ENCODE data around the gene KRT78. TPM values are rescaled to one million over a fixed set of nuclear protein-coding genes. Genes with fewer than 3 reads are reported as not detected.

The KRT78 gene
- total RNA-seq, 1 experiment from 2014 or later = not detected

DNA sequence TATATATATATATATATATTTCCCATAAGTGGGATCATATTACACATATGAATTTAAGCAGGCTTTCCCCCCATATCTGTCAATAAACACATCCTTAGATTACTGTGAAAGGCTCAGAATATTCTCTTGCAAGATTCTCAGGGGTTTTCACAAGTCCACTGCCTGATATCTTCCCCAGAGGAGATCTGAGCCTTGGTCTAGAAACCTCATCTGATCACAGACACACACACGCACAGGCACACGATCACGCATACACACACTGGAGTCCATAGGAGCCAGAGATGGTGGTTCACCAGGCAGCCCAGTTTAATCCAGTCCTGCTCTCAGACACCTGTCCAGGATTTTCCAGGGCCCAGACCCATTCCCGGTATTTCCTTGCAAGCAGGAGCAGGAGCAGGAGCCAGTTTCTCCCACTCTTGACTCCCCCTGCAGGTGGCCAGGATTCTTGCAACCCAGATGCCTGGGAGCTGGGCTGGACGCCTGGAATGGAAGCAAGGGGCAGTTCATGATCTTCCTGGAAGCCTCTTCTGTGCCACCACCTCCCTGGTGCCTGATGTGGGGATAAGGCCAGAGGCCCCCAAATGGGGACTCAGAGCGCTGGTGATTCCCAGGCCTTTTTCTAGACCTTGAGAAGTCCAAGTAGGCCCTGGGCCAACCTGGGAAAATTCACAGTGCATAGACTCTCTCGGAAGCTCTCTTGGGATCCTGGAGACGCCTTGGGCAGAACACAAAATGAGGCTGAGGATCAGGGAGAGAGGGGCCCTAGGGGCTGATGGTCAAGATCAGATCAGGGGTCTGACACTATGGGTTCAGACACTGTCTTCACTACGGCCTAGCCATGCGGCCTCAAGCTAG is 16.5 kb upstream of the KRT78 start:
- peaks cover 19% of the 10 kb centered on the region for H3K4me1 ChIP-seq (ENCODE audit: insufficient read depth, low read length, poor library complexity, severe bottlenecking)
- no TSS peak for BruUV-seq (replicated peaks)
- H3K4me3 ChIP-seq (ENCODE audit: low read depth, low read length, poor library complexity, severe bottlenecking) = no peak overlapping the region
- CTCF ChIA-PET = interaction anchor here (0.6 to 1.5 kb wide), 10 partner anchors 9 to 473 kb away, joined by 3 to 7 read pairs (median 6); partner anchors contain the start of gene EIF4B
- POLR2A ChIA-PET (ENCODE audit: low non-redundant PET) = no interaction called here
- no peaks in the 10 kb centered on the region for H3K36me3 ChIP-seq (ENCODE audit: insufficient read depth, low read length, poor library complexity, severe bottlenecking)
- peak; percentile 77 for DNase-seq (ENCODE audit: low spot score)
- intact Hi-C loops (cut with micrococcal nuclease; ENCODE audit: unreplicated experiment) = loop anchor here (1.0 kb wide), 1 partner anchor 282 kb away; no protein-coding TSS in a partner anchor
- no peaks in the 10 kb centered on the region for H3K9me3 ChIP-seq (ENCODE audit: low read depth, low read length, poor library complexity, severe bottlenecking)
- TF ChIP-seq, protein P1, sequence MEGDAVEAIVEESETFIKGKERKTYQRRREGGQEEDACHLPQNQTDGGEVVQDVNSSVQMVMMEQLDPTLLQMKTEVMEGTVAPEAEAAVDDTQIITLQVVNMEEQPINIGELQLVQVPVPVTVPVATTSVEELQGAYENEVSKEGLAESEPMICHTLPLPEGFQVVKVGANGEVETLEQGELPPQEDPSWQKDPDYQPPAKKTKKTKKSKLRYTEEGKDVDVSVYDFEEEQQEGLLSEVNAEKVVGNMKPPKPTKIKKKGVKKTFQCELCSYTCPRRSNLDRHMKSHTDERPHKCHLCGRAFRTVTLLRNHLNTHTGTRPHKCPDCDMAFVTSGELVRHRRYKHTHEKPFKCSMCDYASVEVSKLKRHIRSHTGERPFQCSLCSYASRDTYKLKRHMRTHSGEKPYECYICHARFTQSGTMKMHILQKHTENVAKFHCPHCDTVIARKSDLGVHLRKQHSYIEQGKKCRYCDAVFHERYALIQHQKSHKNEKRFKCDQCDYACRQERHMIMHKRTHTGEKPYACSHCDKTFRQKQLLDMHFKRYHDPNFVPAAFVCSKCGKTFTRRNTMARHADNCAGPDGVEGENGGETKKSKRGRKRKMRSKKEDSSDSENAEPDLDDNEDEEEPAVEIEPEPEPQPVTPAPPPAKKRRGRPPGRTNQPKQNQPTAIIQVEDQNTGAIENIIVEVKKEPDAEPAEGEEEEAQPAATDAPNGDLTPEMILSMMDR (conservative IDR thresholded peaks at IDR 0.05; ENCODE audit: low read depth, low read length) = peak; percentile 92
- no peak for TF ChIP-seq EZH2 (IDR thresholded peaks at IDR 0.05; ENCODE audit: borderline replicate concordance, low read depth, low read length, poor library complexity, severe bottlenecking)
- no peaks in the 10 kb centered on the region for H3K27me3 ChIP-seq (replicated peaks; ENCODE audit: insufficient read depth, low read depth, low read length, poor library complexity)
- no peak overlapping the region for H3K27ac ChIP-seq (ENCODE audit: low read depth, low read length, poor library complexity, severe bottlenecking)

DNA sequence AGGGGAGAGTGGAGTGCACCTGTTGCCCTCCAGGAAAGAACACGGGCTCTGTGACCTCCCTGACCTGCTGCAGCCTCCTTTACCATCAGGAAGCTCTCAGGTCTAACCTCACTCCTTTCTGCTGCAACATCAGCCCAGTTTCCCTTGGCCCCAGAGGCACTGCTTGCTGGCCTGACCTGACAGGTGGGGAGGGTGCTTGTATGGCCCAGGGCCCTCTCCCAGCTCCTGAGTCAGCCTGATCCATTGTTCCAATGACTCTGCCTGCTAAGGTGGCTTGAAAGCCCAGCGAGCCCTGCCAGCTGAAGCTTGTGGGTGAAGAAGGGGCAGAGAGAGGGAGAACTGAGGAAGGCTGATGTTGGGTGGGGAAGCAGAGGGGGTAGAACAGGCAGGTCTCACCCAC is 13.2 kb upstream of the KRT78 start:
- ChIA-PET POLR2A (ENCODE audit: low non-redundant PET) (no interaction called here), CTCF (no interaction called here)
- intact Hi-C loops (cut with micrococcal nuclease; ENCODE audit: unreplicated experiment) = no loop called here

DNA sequence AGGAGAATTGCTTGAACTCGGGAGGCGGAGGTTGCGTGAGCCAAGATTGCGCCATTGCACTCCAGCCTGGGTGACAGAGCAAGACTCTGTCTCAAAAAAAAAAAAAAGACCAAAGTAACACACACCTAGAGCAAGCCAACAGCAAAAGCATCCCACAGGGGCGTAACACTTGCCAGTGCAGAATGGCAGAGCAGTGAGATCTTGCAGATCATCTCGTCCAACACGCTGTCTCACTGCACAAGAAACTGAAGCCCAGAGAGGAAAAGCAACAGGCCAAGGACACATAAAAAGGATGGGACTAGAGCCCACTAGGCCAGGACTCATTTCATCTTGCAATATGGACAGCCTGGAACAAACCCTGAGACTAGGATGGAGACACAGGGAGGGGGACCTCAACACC is 12.7 kb upstream of the KRT78 start:
- Histone ChIP-seq H3K4me1 (ENCODE audit: insufficient read depth, low read length, poor library complexity, severe bottlenecking) (no peaks in the 10 kb centered on the region), H3K9me3 (ENCODE audit: low read depth, low read length, poor library complexity, severe bottlenecking) (no peaks in the 10 kb centered on the region), H3K36me3 (ENCODE audit: insufficient read depth, low read length, poor library complexity, severe bottlenecking) (no peaks in the 10 kb centered on the region), H3K27me3 (replicated peaks; ENCODE audit: insufficient read depth, low read depth, low read length, poor library complexity) (no peaks in the 10 kb centered on the region), H3K27ac (ENCODE audit: low read depth, low read length, poor library complexity, severe bottlenecking) (no peak overlapping the region), H3K4me3 (ENCODE audit: low read depth, low read length, poor library complexity, severe bottlenecking) (no peak overlapping the region)
- ChIA-PET POLR2A (ENCODE audit: low non-redundant PET) (no interaction called here), CTCF (no interaction called here)
- DNase-seq (ENCODE audit: low spot score) = no peak
- intact Hi-C loops (cut with micrococcal nuclease; ENCODE audit: unreplicated experiment) = no loop called here
- no peak for TF ChIP-seq EZH2 (IDR thresholded peaks at IDR 0.05; ENCODE audit: borderline replicate concordance, low read depth, low read length, poor library complexity, severe bottlenecking)
- TF ChIP-seq, protein P1 (conservative IDR thresholded peaks at IDR 0.05; ENCODE audit: low read depth, low read length) = no peak
- BruUV-seq (replicated peaks) = no TSS peak

More for the DNA sequence above, 13.2 kb upstream of the KRT78 start:
- no peak for TF ChIP-seq EZH2 (IDR thresholded peaks at IDR 0.05; ENCODE audit: borderline replicate concordance, low read depth, low read length, poor library complexity, severe bottlenecking)
- TF ChIP-seq, protein P1 (conservative IDR thresholded peaks at IDR 0.05; ENCODE audit: low read depth, low read length) = no peak
- H3K27me3 ChIP-seq (replicated peaks; ENCODE audit: insufficient read depth, low read depth, low read length, poor library complexity) = no peaks in the 10 kb centered on the region
- no peak overlapping the region for H3K4me3 ChIP-seq (ENCODE audit: low read depth, low read length, poor library complexity, severe bottlenecking)
- H3K4me1 ChIP-seq (ENCODE audit: insufficient read depth, low read length, poor library complexity, severe bottlenecking) = no peaks in the 10 kb centered on the region
- H3K36me3 ChIP-seq (ENCODE audit: insufficient read depth, low read length, poor library complexity, severe bottlenecking) = no peaks in the 10 kb centered on the region
- no peak overlapping the region for H3K27ac ChIP-seq (ENCODE audit: low read depth, low read length, poor library complexity, severe bottlenecking)
- H3K9me3 ChIP-seq (ENCODE audit: low read depth, low read length, poor library complexity, severe bottlenecking) = no peaks in the 10 kb centered on the region
- no TSS peak for BruUV-seq (replicated peaks)
- DNase-seq (ENCODE audit: low spot score) = no peak

All from A673 (cell line).